HepG2 (cell line): ENCODE data around the gene ARRDC1. TPM values are rescaled to one million over a fixed set of nuclear protein-coding genes. Genes with fewer than 3 reads are reported as not detected.

Experiments used
- AKAP8 ChIP-seq: sonication (generic); formaldehyde crosslinking; IDR thresholded peaks from 2 replicates; pipeline ENCODE4 v1.5.1; 2020; ENCODE audit warnings: mild to moderate bottlenecking, missing genetic modification reagents
- BORCS8-MEF2B ChIP-seq: sonication (generic); formaldehyde crosslinking; IDR thresholded peaks from 2 replicates; pipeline ENCODE4 v1.8.0; 2022; ENCODE audit warnings: mild to moderate bottlenecking, missing genetic modification reagents
- CCAR2 ChIP-seq: fragments of 200-400 bp; formaldehyde crosslinking; optimal IDR thresholded peaks from 2 replicates; pipeline ENCODE3; 2018; ENCODE audit warnings: low read depth, mild to moderate bottlenecking, low read length, moderate library complexity
- EEA1 ChIP-seq: sonication (generic); formaldehyde crosslinking; IDR thresholded peaks from 2 replicates; pipeline ENCODE4 v1.5.1; 2020; ENCODE audit warnings: mild to moderate bottlenecking, missing genetic modification reagents, borderline replicate concordance
- GZF1 ChIP-seq: sonication (generic); formaldehyde crosslinking; IDR thresholded peaks from 2 replicates; pipeline ENCODE4 v1.5.1; 2020; ENCODE audit warnings: mild to moderate bottlenecking, missing genetic modification reagents
- HDAC1 ChIP-seq: sonication (generic); formaldehyde crosslinking; IDR thresholded peaks from 2 replicates; pipeline ENCODE4 v1.5.1; 2020; ENCODE audit warnings: mild to moderate bottlenecking, missing genetic modification reagents
- HES4 ChIP-seq: sonication (generic); formaldehyde crosslinking; IDR thresholded peaks from 2 replicates; pipeline ENCODE4 v1.9.0; 2021; ENCODE audit warnings: mild to moderate bottlenecking, missing genetic modification reagents, borderline replicate concordance
- KDM5B ChIP-seq: sonication (generic); formaldehyde crosslinking; IDR thresholded peaks from 2 replicates; pipeline ENCODE4 v1.4.0; 2020; ENCODE audit warnings: missing genetic modification reagents, mild to moderate bottlenecking, borderline replicate concordance
- MTF1 ChIP-seq: sonication (generic); formaldehyde crosslinking; IDR thresholded peaks from 2 replicates; pipeline ENCODE4 v1.5.0; 2020; ENCODE audit warnings: missing genetic modification reagents
- NPAS2 ChIP-seq: sonication (generic); formaldehyde crosslinking; IDR thresholded peaks from 2 replicates; pipeline ENCODE4 v1.8.0; 2022; ENCODE audit warnings: mild to moderate bottlenecking, missing genetic modification reagents, borderline replicate concordance
- PHF8 ChIP-seq: sonication (generic); formaldehyde crosslinking; IDR thresholded peaks from 2 replicates; pipeline ENCODE4 v1.5.0; 2020; ENCODE audit warnings: missing genetic modification reagents
- RARA ChIP-seq: IDR thresholded peaks from 2 replicates; pipeline ENCODE4 v1.6.1; 2016; ENCODE audit warnings: missing genetic modification reagents, missing compliant biosample characterization
- U2AF2 ChIP-seq: fragments of 200-400 bp; formaldehyde crosslinking; IDR thresholded peaks from 2 replicates; pipeline ENCODE4 v1.6.1; 2017; ENCODE audit warnings: low read depth, mild to moderate bottlenecking, low read length
- ZBTB1 ChIP-seq: sonication (generic); formaldehyde crosslinking; IDR thresholded peaks from 2 replicates; pipeline ENCODE4 v1.4.0; 2020; ENCODE audit warnings: missing genetic modification reagents, borderline replicate concordance
- ZNF263 ChIP-seq: sonication (generic); formaldehyde crosslinking; IDR thresholded peaks from 2 replicates; pipeline ENCODE4 v1.4.0; 2020; ENCODE audit warnings: missing genetic modification reagents
- polyA plus RNA-seq, 8 experiments: library from polyadenylated mRNA; depleted of rRNA in 3 of 8; stranded (reverse) in 7 of 8; unstranded in 1 of 8; fragments of >200 nt; fragmentation: Illumina TruSeq in 4 of 8; extraction: Trizol in 4 of 8; gene quantifications; 2 replicates each; pipeline versions ENCODE4 v1.2.1 to v1.2.3, GENCODE V29; 2011 to 2016; ENCODE audit warnings: low read depth in 4 of 8, missing spikeins in 1 of 8, mixed read lengths in 1 of 8; ENCODE audit not compliant: insufficient read depth in 1 of 8
- total RNA-seq, 5 experiments: library from RNA; depleted of rRNA; stranded (reverse); fragments of >200 nt; fragmentation: Illumina TruSeq; extraction: Trizol; gene quantifications; 2 replicates each; pipeline ENCODE4 v1.2.3, GENCODE V29; 2016; ENCODE audit warnings: low read depth in 1 of 5
- TF ChIP-seq, protein P1 (sequence below): sonication (generic); formaldehyde crosslinking; IDR thresholded peaks from 2 replicates; pipeline ENCODE4 v1.8.1; 2022; ENCODE audit warnings: mild to moderate bottlenecking, missing genetic modification reagents
- TF ChIP-seq, protein P2 (sequence below): sonication (generic); formaldehyde crosslinking; IDR thresholded peaks from 2 replicates; pipeline ENCODE4 v1.8.0; 2022; ENCODE audit warnings: low read depth, missing genetic modification reagents
- TF ChIP-seq, protein P3 (sequence below): sonication (generic); formaldehyde crosslinking; IDR thresholded peaks from 2 replicates; pipeline ENCODE4 v1.4.0; 2020; ENCODE audit warnings: low read depth, missing genetic modification reagents
- TF ChIP-seq, protein P4 (sequence below): sonication (generic); formaldehyde crosslinking; IDR thresholded peaks from 2 replicates; pipeline ENCODE4 v1.4.0; 2020; ENCODE audit warnings: missing genetic modification reagents

ARRDC1 gene
- total and polyA plus RNA-seq, 2 of the 13 experiments (the other 11 are each of a cell fraction or from before 2014, with no cell fraction given) = 21.7 to 44.4 TPM

DNA sequence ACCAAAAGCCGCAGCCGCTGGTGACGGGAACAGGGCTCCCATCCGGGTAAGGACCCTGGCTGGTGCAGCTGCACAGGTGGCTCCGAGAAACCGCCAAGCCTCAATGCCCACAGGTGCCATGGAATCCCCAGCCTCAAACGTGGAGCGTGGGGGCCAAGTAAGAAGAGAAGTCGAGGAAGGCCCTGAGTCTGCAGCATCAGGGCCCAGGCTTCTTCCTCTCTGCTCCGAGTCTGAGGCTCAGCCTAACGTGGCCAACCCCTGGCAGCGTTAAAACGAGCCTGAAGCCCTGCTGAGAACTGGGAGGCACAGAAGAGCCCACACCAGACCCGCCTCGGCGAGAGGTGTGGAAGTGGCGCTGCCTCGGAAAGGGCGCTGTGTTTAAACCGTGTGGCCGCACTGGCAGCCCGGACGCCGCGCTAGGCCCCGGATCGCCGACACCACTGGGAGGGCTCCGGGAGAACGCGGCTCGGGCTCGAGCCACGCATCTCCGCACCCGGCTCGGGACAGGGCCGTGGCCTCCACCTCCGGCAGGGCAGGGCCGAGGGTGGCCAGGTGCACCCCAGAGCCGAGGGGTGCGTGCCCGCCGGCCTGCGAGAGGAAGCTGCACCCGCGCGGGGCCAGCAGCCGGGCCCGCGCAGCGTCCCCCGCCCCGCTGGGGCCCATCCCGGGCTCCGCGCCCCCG, 15.9 kb upstream of the ARRDC1 start (continued):
- TF ChIP-seq, protein P1, sequence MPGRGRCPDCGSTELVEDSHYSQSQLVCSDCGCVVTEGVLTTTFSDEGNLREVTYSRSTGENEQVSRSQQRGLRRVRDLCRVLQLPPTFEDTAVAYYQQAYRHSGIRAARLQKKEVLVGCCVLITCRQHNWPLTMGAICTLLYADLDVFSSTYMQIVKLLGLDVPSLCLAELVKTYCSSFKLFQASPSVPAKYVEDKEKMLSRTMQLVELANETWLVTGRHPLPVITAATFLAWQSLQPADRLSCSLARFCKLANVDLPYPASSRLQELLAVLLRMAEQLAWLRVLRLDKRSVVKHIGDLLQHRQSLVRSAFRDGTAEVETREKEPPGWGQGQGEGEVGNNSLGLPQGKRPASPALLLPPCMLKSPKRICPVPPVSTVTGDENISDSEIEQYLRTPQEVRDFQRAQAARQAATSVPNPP (CRISPR knock-in tag) = no peak
- TF ChIP-seq CCAR2 (no peak), NPAS2 (CRISPR knock-in tag) (no peak), HES4 (CRISPR knock-in tag) (no peak), EEA1 (no peak), U2AF2 (no peak), GZF1 (CRISPR knock-in tag) (no peak), PHF8 (CRISPR knock-in tag) (peak; percentile 63), AKAP8 (CRISPR knock-in tag) (no peak), BORCS8-MEF2B (CRISPR knock-in tag) (no peak), KDM5B (peak; percentile 53; the same call in 1 of the 2 replicates), ZBTB1 (CRISPR knock-in tag) (no peak), RARA (CRISPR knock-in tag) (no peak), MTF1 (CRISPR knock-in tag) (no peak), ZNF263 (peak; percentile 16; the same call in 1 of the 2 replicates), HDAC1 (CRISPR knock-in tag) (peak; percentile 55; the same call in 1 of the 2 replicates)
- TF ChIP-seq, protein P2, sequence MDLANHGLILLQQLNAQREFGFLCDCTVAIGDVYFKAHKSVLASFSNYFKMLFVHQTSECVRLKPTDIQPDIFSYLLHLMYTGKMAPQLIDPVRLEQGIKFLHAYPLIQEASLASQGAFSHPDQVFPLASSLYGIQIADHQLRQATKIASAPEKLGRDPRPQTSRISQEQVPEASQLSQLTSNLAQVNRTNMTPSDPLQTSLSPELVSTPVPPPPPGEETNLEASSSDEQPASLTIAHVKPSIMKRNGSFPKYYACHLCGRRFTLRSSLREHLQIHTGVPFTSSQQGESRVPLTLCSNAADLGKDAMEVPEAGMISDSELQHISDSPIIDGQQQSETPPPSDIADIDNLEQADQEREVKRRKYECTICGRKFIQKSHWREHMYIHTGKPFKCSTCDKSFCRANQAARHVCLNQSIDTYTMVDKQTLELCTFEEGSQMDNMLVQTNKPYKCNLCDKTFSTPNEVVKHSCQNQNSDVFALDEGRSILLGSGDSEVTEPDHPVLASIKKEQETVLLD (CRISPR knock-in tag) = no peak; the same call in 1 of the 2 replicates
- TF ChIP-seq, protein P3, sequence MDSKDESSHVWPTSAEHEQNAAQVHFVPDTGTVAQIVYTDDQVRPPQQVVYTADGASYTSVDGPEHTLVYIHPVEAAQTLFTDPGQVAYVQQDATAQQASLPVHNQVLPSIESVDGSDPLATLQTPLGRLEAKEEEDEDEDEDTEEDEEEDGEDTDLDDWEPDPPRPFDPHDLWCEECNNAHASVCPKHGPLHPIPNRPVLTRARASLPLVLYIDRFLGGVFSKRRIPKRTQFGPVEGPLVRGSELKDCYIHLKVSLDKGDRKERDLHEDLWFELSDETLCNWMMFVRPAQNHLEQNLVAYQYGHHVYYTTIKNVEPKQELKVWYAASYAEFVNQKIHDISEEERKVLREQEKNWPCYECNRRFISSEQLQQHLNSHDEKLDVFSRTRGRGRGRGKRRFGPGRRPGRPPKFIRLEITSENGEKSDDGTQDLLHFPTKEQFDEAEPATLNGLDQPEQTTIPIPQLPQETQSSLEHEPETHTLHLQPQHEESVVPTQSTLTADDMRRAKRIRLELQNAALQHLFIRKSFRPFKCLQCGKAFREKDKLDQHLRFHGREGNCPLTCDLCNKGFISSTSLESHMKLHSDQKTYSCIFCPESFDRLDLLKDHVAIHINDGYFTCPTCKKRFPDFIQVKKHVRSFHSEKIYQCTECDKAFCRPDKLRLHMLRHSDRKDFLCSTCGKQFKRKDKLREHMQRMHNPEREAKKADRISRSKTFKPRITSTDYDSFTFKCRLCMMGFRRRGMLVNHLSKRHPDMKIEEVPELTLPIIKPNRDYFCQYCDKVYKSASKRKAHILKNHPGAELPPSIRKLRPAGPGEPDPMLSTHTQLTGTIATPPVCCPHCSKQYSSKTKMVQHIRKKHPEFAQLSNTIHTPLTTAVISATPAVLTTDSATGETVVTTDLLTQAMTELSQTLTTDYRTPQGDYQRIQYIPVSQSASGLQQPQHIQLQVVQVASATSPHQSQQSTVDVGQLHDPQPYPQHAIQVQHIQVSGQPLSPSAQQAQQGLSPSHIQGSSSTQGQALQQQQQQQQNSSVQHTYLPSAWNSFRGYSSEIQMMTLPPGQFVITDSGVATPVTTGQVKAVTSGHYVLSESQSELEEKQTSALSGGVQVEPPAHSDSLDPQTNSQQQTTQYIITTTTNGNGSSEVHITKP (CRISPR knock-in tag) = no peak
- TF ChIP-seq, protein P4, sequence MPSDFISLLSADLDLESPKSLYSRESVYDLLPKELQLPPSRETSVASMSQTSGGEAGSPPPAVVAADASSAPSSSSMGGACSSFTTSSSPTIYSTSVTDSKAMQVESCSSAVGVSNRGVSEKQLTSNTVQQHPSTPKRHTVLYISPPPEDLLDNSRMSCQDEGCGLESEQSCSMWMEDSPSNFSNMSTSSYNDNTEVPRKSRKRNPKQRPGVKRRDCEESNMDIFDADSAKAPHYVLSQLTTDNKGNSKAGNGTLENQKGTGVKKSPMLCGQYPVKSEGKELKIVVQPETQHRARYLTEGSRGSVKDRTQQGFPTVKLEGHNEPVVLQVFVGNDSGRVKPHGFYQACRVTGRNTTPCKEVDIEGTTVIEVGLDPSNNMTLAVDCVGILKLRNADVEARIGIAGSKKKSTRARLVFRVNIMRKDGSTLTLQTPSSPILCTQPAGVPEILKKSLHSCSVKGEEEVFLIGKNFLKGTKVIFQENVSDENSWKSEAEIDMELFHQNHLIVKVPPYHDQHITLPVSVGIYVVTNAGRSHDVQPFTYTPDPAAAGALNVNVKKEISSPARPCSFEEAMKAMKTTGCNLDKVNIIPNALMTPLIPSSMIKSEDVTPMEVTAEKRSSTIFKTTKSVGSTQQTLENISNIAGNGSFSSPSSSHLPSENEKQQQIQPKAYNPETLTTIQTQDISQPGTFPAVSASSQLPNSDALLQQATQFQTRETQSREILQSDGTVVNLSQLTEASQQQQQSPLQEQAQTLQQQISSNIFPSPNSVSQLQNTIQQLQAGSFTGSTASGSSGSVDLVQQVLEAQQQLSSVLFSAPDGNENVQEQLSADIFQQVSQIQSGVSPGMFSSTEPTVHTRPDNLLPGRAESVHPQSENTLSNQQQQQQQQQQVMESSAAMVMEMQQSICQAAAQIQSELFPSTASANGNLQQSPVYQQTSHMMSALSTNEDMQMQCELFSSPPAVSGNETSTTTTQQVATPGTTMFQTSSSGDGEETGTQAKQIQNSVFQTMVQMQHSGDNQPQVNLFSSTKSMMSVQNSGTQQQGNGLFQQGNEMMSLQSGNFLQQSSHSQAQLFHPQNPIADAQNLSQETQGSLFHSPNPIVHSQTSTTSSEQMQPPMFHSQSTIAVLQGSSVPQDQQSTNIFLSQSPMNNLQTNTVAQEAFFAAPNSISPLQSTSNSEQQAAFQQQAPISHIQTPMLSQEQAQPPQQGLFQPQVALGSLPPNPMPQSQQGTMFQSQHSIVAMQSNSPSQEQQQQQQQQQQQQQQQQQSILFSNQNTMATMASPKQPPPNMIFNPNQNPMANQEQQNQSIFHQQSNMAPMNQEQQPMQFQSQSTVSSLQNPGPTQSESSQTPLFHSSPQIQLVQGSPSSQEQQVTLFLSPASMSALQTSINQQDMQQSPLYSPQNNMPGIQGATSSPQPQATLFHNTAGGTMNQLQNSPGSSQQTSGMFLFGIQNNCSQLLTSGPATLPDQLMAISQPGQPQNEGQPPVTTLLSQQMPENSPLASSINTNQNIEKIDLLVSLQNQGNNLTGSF (CRISPR knock-in tag) = no peak
